HepG2 (cell line): ENCODE measurements around the gene GPR152. TPM values are rescaled to one million over a fixed set of nuclear protein-coding genes. Genes with fewer than 3 reads are reported as not detected.

Experiments
- HCFC1 ChIP-seq: fragments of 150-350 bp; IDR thresholded peaks from 2 replicates; pipeline ENCODE4 v1.6.1; 2014; ENCODE audit warnings: low read depth, low read length
- KDM4B ChIP-seq: sonication (generic); formaldehyde crosslinking; IDR thresholded peaks from 2 replicates; pipeline ENCODE4 v1.4.0; 2020; ENCODE audit warnings: missing genetic modification reagents
- PREB ChIP-seq: sonication (generic); formaldehyde crosslinking; IDR thresholded peaks from 2 replicates; pipeline ENCODE4 v1.4.0; 2020; ENCODE audit warnings: missing genetic modification reagents
- SOX13 ChIP-seq, 3 experiments: fragments of 450-650 bp in 1 of 3; sonication (generic) in 1 of 3; formaldehyde crosslinking in 1 of 3; IDR thresholded peaks in 2 of 3; conservative IDR thresholded peaks in 1 of 3; 2 replicates each; pipeline versions ENCODE4 v1.5.0 to v1.6.1; 2016 to 2020; ENCODE audit warnings: antibody characterized with exemption in 1 of 3, mild to moderate bottlenecking in 1 of 3, missing compliant biosample characterization in 1 of 3, missing genetic modification reagents in 1 of 3, moderate library complexity in 1 of 3
- ZGPAT ChIP-seq: IDR thresholded peaks from 2 replicates; pipeline ENCODE4 v1.6.1; 2016; ENCODE audit warnings: mild to moderate bottlenecking
- ZNF101 ChIP-seq: sonication (generic); formaldehyde crosslinking; IDR thresholded peaks from 2 replicates; pipeline ENCODE4 v1.4.0; 2020; ENCODE audit warnings: mild to moderate bottlenecking, low read depth, missing genetic modification reagents, borderline replicate concordance
- ZNF24 ChIP-seq: fragments of 450-650 bp; IDR thresholded peaks from 2 replicates; pipeline ENCODE4 v1.6.1; 2017; ENCODE audit warnings: antibody characterized with exemption, mild to moderate bottlenecking
- ZNF251 ChIP-seq: sonication (generic); formaldehyde crosslinking; IDR thresholded peaks from 2 replicates; pipeline ENCODE4 v1.9.0; 2021; ENCODE audit warnings: mild to moderate bottlenecking, missing genetic modification reagents
- ZNF280D ChIP-seq: sonication (generic); formaldehyde crosslinking; IDR thresholded peaks from 2 replicates; pipeline ENCODE4 v1.5.1; 2020; ENCODE audit warnings: mild to moderate bottlenecking, missing genetic modification reagents
- ZNF318 ChIP-seq: sonication (generic); formaldehyde crosslinking; IDR thresholded peaks from 2 replicates; pipeline ENCODE4 v1.4.0; 2020; ENCODE audit warnings: mild to moderate bottlenecking, missing genetic modification reagents
- ZNF446 ChIP-seq: sonication (generic); formaldehyde crosslinking; IDR thresholded peaks from 2 replicates; pipeline ENCODE4 v1.5.0; 2020; ENCODE audit warnings: mild to moderate bottlenecking, missing genetic modification reagents
- ZNF564 ChIP-seq: sonication (generic); formaldehyde crosslinking; IDR thresholded peaks from 2 replicates; pipeline ENCODE4 v1.8.1; 2023; ENCODE audit warnings: mild to moderate bottlenecking, missing genetic modification reagents
- ZSCAN30 ChIP-seq: sonication (generic); formaldehyde crosslinking; IDR thresholded peaks from 2 replicates; pipeline ENCODE4 v1.5.0; 2020; ENCODE audit warnings: mild to moderate bottlenecking, missing genetic modification reagents
- polyA plus RNA-seq, 8 experiments: library from polyadenylated mRNA; depleted of rRNA in 3 of 8; stranded (reverse) in 7 of 8; unstranded in 1 of 8; fragments of >200 nt; fragmentation: Illumina TruSeq in 4 of 8; extraction: Trizol in 4 of 8; gene quantifications; 2 replicates each; pipeline versions ENCODE4 v1.2.1 to v1.2.3, GENCODE V29; 2011 to 2016; ENCODE audit warnings: low read depth in 4 of 8, missing spikeins in 1 of 8, mixed read lengths in 1 of 8; ENCODE audit not compliant: insufficient read depth in 1 of 8
- total RNA-seq, 5 experiments: library from RNA; depleted of rRNA; stranded (reverse); fragments of >200 nt; fragmentation: Illumina TruSeq; extraction: Trizol; gene quantifications; 2 replicates each; pipeline ENCODE4 v1.2.3, GENCODE V29; 2016; ENCODE audit warnings: low read depth in 1 of 5

Gene GPR152
- total and polyA plus RNA-seq, 2 of the 13 experiments (the other 11 are each of a cell fraction or from before 2014, with no cell fraction given): not detected

- no peak for TF ChIP-seq SOX13 (IDR thresholded peaks at IDR 0.05)
- peak in 1 of 2 experiments; percentile 30; a peak in 1 of 4 replicates for TF ChIP-seq SOX13 (CRISPR knock-in tag; conservative IDR thresholded peaks at IDR 0.05 in 1 of 2, IDR thresholded peaks at IDR 0.05 in 1 of 2)
- TF ChIP-seq KDM4B (CRISPR knock-in tag): peak; percentile 70; the same call in 1 of the 2 replicates
- peak; percentile 74 for TF ChIP-seq HCFC1
- TF ChIP-seq ZNF564 (CRISPR knock-in tag): peak; percentile 94
- TF ChIP-seq ZNF101 (CRISPR knock-in tag): peak; percentile 97
- peak; percentile 92 for TF ChIP-seq ZGPAT (CRISPR knock-in tag)
- no peak for TF ChIP-seq PREB (CRISPR knock-in tag)
- TF ChIP-seq ZNF446 (CRISPR knock-in tag): peak; percentile 99
- peak; percentile 94; the same call in 1 of the 2 replicates for TF ChIP-seq ZNF318 (CRISPR knock-in tag)
- TF ChIP-seq ZNF251 (CRISPR knock-in tag): peak; percentile 95
- peak; percentile 97; the same call in 1 of the 2 replicates for TF ChIP-seq ZSCAN30
- TF ChIP-seq ZNF24: 0 out of 2 replicates have a peak, but pooled peaks have one; percentile 10
- TF ChIP-seq ZNF280D (CRISPR knock-in tag): peak; percentile 97
Observed at GRCh38 chr11:67482827-67483798, 30.6 kb upstream of the GPR152 start, which contains the start of gene AIP (continued).
